T-helper 1 cell treated with Interleukin-12 subunit alpha and Interleukin-12 subunit beta and Interleukin-4 antibody, amounts not matched to agents 30 μg/mL and 1 μg/mL, for 36 hours (primary cell): ENCODE measurements around the gene PPFIA2.
"Not testable (repeated sequence)": the region's sequence is repeated elsewhere in the genome, so short reads cannot be mapped to it uniquely, and the experiment has no call there.

Experiments used
- H3K27ac Mint-ChIP-seq: one replicate; pipeline ENCODE4 v1.8.0; 2021; ENCODE audit warnings: mild to moderate bottlenecking, mixed read lengths
- H3K27me3 Mint-ChIP-seq: one replicate; pipeline ENCODE4 v1.8.0; 2021; ENCODE audit warnings: low read depth, mixed read lengths
- H3K36me3 Mint-ChIP-seq: one replicate; pipeline ENCODE4 v1.8.0; 2021; ENCODE audit warnings: low read depth, mixed read lengths
- H3K4me1 Mint-ChIP-seq: one replicate; pipeline ENCODE4 v1.8.0; 2021; ENCODE audit warnings: low read depth, mixed read lengths
- H3K4me3 Mint-ChIP-seq: one replicate; pipeline ENCODE4 v1.8.0; 2021; ENCODE audit warnings: mild to moderate bottlenecking, moderate library complexity, mixed read lengths
- H3K9me3 Mint-ChIP-seq: one replicate; pipeline ENCODE4 v1.8.0; 2021; ENCODE audit warnings: mixed read lengths

PPFIA2 gene

GRCh38 chr12:81718616-81719015 is 40.5 kb downstream of the PPFIA2 start:
- Mint-ChIP-seq H3K27ac (no peak overlapping the region), H3K4me1 (no peaks in the 10 kb centered on the region), H3K27me3 (no peaks in the 10 kb centered on the region), H3K9me3 (no peaks in the 10 kb centered on the region), H3K36me3 (no peaks in the 10 kb centered on the region), H3K4me3 (no peak overlapping the region)

- no peaks in the 10 kb centered on the region for H3K36me3 Mint-ChIP-seq
- H3K4me3 Mint-ChIP-seq = no peak overlapping the region
- no peaks in the 10 kb centered on the region for H3K4me1 Mint-ChIP-seq
- H3K27me3 Mint-ChIP-seq = no peaks in the 10 kb centered on the region
- no peak overlapping the region for H3K27ac Mint-ChIP-seq
- H3K9me3 Mint-ChIP-seq = no peaks in the 10 kb centered on the region
Observed at GRCh38 chr12:81712536-81712935, 46.6 kb downstream of the PPFIA2 start.

- Mint-ChIP-seq H3K4me3 (no peak overlapping the region), H3K4me1 (no peaks in the 10 kb centered on the region), H3K36me3 (no peaks in the 10 kb centered on the region), H3K9me3 (no peaks in the 10 kb centered on the region), H3K27me3 (no peaks in the 10 kb centered on the region), H3K27ac (no peak overlapping the region)
Observed at GRCh38 chr12:81705586-81705985, 53.6 kb downstream of the PPFIA2 start.

GRCh38 chr12:81699551-81699950 is 59.6 kb downstream of the PPFIA2 start:
- no peak overlapping the region for H3K27ac Mint-ChIP-seq
- no peaks in the 10 kb centered on the region for H3K9me3 Mint-ChIP-seq
- no peak overlapping the region for H3K4me3 Mint-ChIP-seq
- no peaks in the 10 kb centered on the region for H3K27me3 Mint-ChIP-seq
- no peaks in the 10 kb centered on the region for H3K4me1 Mint-ChIP-seq
- no peaks in the 10 kb centered on the region for H3K36me3 Mint-ChIP-seq

GRCh38 chr12:81692008-81692407 is 67.1 kb downstream of the PPFIA2 start:
- Mint-ChIP-seq H3K9me3 (no peaks in the 10 kb centered on the region), H3K27ac (no peak overlapping the region), H3K27me3 (no peaks in the 10 kb centered on the region), H3K4me3 (no peak overlapping the region), H3K4me1 (no peaks in the 10 kb centered on the region), H3K36me3 (no peaks in the 10 kb centered on the region)

DNA sequence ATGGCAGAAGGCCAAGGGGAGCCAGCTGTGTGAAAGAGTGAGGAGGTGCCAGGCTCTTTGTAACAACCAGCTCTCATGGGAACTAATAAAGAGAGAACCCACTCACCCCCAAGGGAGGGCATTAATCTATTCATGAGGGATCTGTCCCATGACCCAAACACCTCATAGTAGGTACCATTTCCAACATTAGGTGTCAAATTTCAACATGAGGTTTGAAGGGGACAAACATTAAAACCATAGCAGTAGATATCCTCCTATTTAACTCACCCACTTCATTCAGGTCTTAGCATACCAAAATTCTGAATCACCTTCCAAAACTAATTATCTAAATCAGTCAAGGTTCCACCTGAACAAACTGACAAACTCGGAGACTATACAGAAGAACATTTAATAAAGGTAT is 75.3 kb downstream of the PPFIA2 start:
- no peaks in the 10 kb centered on the region for H3K27me3 Mint-ChIP-seq
- H3K4me3 Mint-ChIP-seq = no peak overlapping the region
- no peak overlapping the region for H3K27ac Mint-ChIP-seq
- no peaks in the 10 kb centered on the region for H3K4me1 Mint-ChIP-seq
- H3K36me3 Mint-ChIP-seq = no peaks in the 10 kb centered on the region
- no peaks in the 10 kb centered on the region for H3K9me3 Mint-ChIP-seq

- no peaks in the 10 kb centered on the region for H3K27me3 Mint-ChIP-seq
- no peaks in the 10 kb centered on the region for H3K4me1 Mint-ChIP-seq
- no peak overlapping the region for H3K4me3 Mint-ChIP-seq
- H3K9me3 Mint-ChIP-seq = no peaks in the 10 kb centered on the region
- H3K36me3 Mint-ChIP-seq = no peaks in the 10 kb centered on the region
- no peak overlapping the region for H3K27ac Mint-ChIP-seq
Observed at GRCh38 chr12:81679614-81680013, 79.5 kb downstream of the PPFIA2 start.

- Mint-ChIP-seq H3K36me3 (no peaks in the 10 kb centered on the region), H3K27ac (no peak overlapping the region), H3K27me3 (no peaks in the 10 kb centered on the region), H3K4me1 (no peaks in the 10 kb centered on the region), H3K9me3 (no peaks in the 10 kb centered on the region), H3K4me3 (no peak overlapping the region)
Observed at GRCh38 chr12:81670759-81671158, 88.4 kb downstream of the PPFIA2 start.

DNA sequence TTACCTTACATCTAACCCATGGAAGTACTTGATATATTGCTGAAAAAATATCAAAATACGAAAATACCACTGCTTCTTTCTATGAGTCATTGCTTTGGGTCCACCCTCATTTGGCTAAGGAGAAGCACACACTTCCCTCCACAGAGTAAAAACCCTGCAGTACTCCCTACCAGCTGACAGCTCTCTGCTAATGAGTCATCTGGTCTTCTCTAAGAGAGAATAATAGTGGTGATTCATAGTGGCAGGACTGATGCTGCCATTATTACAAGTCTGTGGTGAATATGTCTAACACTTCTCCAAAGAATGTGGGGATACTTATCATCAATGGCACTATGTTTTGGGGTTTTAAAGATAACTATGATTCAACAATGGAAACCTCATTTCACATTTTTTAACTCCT is 90.7 kb downstream of the PPFIA2 start:
- Mint-ChIP-seq H3K36me3 (no peaks in the 10 kb centered on the region), H3K4me3 (no peak overlapping the region), H3K4me1 (no peaks in the 10 kb centered on the region), H3K27me3 (no peaks in the 10 kb centered on the region), H3K27ac (no peak overlapping the region), H3K9me3 (no peaks in the 10 kb centered on the region)

- H3K27ac Mint-ChIP-seq, H3K4me1 Mint-ChIP-seq, H3K4me3 Mint-ChIP-seq, H3K9me3 Mint-ChIP-seq, H3K27me3 Mint-ChIP-seq, H3K36me3 Mint-ChIP-seq: not testable (repeated sequence)
Observed at GRCh38 chr12:81659310-81659709, 99.8 kb downstream of the PPFIA2 start.

GRCh38 chr12:81644503-81644902 is 114.6 kb downstream of the PPFIA2 start:
- Mint-ChIP-seq H3K36me3 (no peaks in the 10 kb centered on the region), H3K27me3 (no peaks in the 10 kb centered on the region), H3K9me3 (no peaks in the 10 kb centered on the region), H3K4me3 (no peak overlapping the region), H3K27ac (no peak overlapping the region), H3K4me1 (no peaks in the 10 kb centered on the region)

DNA sequence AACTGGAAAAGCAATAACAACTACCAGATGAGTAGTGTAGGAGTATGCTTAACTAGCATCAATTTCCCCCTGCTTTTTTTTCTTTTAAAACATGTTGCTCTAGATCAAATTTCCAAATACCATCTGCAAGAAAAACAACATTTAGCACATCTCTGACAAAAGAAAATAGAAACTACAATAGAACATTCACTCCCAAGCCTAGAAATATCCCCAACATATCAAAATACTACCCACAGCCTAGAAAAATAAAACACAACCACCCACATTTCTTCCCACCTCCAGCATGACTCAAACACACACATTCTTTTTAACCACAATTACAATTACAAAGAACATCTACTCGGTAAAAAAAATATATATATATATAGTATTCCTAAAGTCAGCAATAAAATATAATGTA is 120.0 kb downstream of the PPFIA2 start:
- Mint-ChIP-seq H3K9me3 (no peaks in the 10 kb centered on the region), H3K27me3 (no peaks in the 10 kb centered on the region), H3K27ac (no peak overlapping the region), H3K4me3 (no peak overlapping the region), H3K4me1 (no peaks in the 10 kb centered on the region), H3K36me3 (no peaks in the 10 kb centered on the region)

GRCh38 chr12:81633127-81633526 is 126.0 kb downstream of the PPFIA2 start:
- H3K9me3 Mint-ChIP-seq = no peaks in the 10 kb centered on the region
- no peak overlapping the region for H3K27ac Mint-ChIP-seq
- H3K4me3 Mint-ChIP-seq = no peak overlapping the region
- no peaks in the 10 kb centered on the region for H3K4me1 Mint-ChIP-seq
- no peaks in the 10 kb centered on the region for H3K27me3 Mint-ChIP-seq
- no peaks in the 10 kb centered on the region for H3K36me3 Mint-ChIP-seq

DNA sequence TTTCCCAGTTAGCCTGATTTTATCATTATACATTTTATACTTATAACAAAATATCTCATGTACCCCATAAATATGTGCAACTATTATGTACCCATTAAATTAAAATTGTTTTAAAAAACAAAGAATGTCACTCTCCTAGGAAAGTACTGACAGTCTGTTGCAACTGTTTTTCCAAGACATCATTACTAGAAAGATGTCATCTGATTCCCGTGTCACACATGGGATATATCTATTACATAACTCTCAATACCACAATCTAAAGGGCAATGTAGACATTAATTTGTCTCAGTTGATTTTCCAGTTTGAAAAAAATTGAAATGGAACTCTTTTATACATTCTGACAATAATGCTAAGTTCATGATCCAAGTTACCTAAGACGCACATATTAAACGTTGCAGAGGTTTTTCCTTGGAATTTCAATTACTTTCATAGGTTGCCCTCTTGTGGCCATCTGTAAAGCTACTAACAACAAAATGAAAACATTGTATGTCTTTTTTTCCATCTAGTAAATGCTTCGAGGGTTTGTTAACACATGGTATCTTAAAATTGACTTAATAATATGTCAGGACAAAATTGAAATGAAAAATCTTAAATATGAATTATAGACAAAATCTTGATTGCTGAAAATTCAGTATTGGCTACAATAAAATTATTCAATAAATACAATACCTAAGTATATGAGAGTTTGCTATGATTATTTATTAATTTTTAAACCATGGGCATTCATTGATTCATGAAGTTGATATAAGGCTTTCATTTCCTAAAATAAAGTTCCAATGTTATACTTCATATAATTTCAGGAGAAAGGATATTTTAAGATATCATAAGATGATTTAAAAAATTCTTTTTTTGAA is 131.6 kb downstream of the PPFIA2 start:
- no peaks in the 10 kb centered on the region for H3K4me1 Mint-ChIP-seq
- H3K27ac Mint-ChIP-seq = no peak overlapping the region
- no peaks in the 10 kb centered on the region for H3K36me3 Mint-ChIP-seq
- no peaks in the 10 kb centered on the region for H3K27me3 Mint-ChIP-seq
- H3K4me3 Mint-ChIP-seq = no peak overlapping the region
- no peaks in the 10 kb centered on the region for H3K9me3 Mint-ChIP-seq

DNA sequence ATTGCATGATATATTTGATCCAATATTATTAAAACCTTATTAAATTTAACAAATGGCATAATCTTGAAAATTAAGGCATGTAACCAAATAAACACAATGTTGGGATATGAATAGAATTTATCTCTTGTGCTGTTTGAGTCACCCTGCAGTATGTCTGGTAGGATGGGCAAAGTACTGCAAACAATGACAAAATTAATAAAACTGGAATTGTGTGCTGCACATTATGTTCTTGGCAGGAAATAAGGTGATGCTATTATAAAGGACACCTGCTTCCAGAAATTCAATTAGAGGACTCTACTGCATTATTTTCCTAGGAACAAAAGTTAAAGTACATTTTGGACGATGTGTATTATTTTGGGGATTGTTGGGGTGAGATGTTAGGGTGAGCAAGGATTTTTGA is 132.7 kb downstream of the PPFIA2 start:
- no peaks in the 10 kb centered on the region for H3K4me1 Mint-ChIP-seq
- H3K36me3 Mint-ChIP-seq = no peaks in the 10 kb centered on the region
- H3K4me3 Mint-ChIP-seq = no peak overlapping the region
- no peaks in the 10 kb centered on the region for H3K9me3 Mint-ChIP-seq
- H3K27me3 Mint-ChIP-seq = no peaks in the 10 kb centered on the region
- no peak overlapping the region for H3K27ac Mint-ChIP-seq

GRCh38 chr12:81617915-81618314 is 141.2 kb downstream of the PPFIA2 start:
- Mint-ChIP-seq H3K27me3 (no peaks in the 10 kb centered on the region), H3K27ac (no peak overlapping the region), H3K4me1 (no peaks in the 10 kb centered on the region), H3K36me3 (no peaks in the 10 kb centered on the region), H3K4me3 (no peak overlapping the region), H3K9me3 (no peaks in the 10 kb centered on the region)
